Panc1 (cell line): ENCODE results near the gene STUB1. TPM values are rescaled to one million over a fixed set of nuclear protein-coding genes. Genes with fewer than 3 reads are reported as not detected.
A peak's percentile ranks its signal among the peaks of the same experiment; 100 is the strongest.

ENCODE experiments used
- ATAC-seq: fragments of 200-7000 bp; cut with Tn5 transposase; 2 replicates; pipeline ENCODE4 v1.9.1; 2020; ENCODE audit warnings: mild to moderate bottlenecking, moderate library complexity
- BruUV-seq: library from RNA; stranded (reverse); fragments of 400-500 nt; replicated peaks from 2 replicates; lab custom pipeline; 2021; lab: Mats Ljungman, UMichigan
- CTCF ChIA-PET: fragments of 300-600 bp; sonication (Branson Sonifier 250); formaldehyde crosslinking; loops from one replicate; lab custom pipeline; 2022; ENCODE audit warnings: antibody characterized with exemption; lab: Charles Lee
- POLR2A ChIA-PET: fragments of 300-600 bp; sonication (Branson Sonifier 250); formaldehyde crosslinking; loops from one replicate; lab custom pipeline; 2022; ENCODE audit warnings: antibody characterized with exemption; lab: Charles Lee
- DNase-seq: peaks from one replicate; pipeline ENCODE4 v3.0.0-alpha.2; 2010; ENCODE audit warnings: low read depth, low spot score
- H3K27ac ChIP-seq: 2 replicates; pipeline ENCODE4 v1.5.1; 2011; ENCODE audit warnings: mild to moderate bottlenecking, low read length, inconsistent platforms
- H3K27me3 ChIP-seq: fragments of 200-500 bp; sonication (Bioruptor generic); 2 replicates; pipeline ENCODE4 v1.6.0; 2014; ENCODE audit warnings: low read length, inconsistent platforms; ENCODE audit not compliant: control insufficient read depth, insufficient read depth
- H3K36me3 ChIP-seq: fragments of 200-500 bp; sonication (Bioruptor generic); 2 replicates; pipeline ENCODE4 v1.5.1; 2014; ENCODE audit warnings: inconsistent platforms, mild to moderate bottlenecking, low read length, moderate library complexity; ENCODE audit not compliant: control insufficient read depth, insufficient read depth
- H3K4me1 ChIP-seq: 2 replicates; pipeline ENCODE4 v1.5.1; 2011; ENCODE audit warnings: inconsistent platforms, mild to moderate bottlenecking, low read length, moderate library complexity; ENCODE audit not compliant: control insufficient read depth, insufficient read depth
- H3K4me3 ChIP-seq, 2 experiments: 2 replicates each; pipeline ENCODE4 v1.5.1; 2011 to 2012; ENCODE audit warnings: low read depth in 2 of 2, low read length in 2 of 2, mild to moderate bottlenecking in 2 of 2, inconsistent platforms in 1 of 2, moderate library complexity in 1 of 2
- H3K9me3 ChIP-seq: fragments of 200-500 bp; sonication (Bioruptor generic); 2 replicates; pipeline ENCODE4 v1.5.1; 2014; ENCODE audit warnings: low read depth, mild to moderate bottlenecking, inconsistent platforms, low read length, moderate library complexity; ENCODE audit not compliant: control insufficient read depth, insufficient read depth
- POLR2AphosphoS5 ChIP-seq: IDR thresholded peaks from 2 replicates; pipeline ENCODE4 v1.6.1; 2012; ENCODE audit warnings: mild to moderate bottlenecking, low read depth, low read length, moderate library complexity
- REST ChIP-seq, 2 experiments: IDR thresholded peaks; 2 replicates each; pipeline ENCODE4 v1.6.1; 2011 to 2012; ENCODE audit warnings: low read depth in 2 of 2, control low read depth in 1 of 2, low read length in 1 of 2, mild to moderate bottlenecking in 1 of 2, moderate library complexity in 1 of 2; ENCODE audit not compliant: insufficient read depth in 1 of 2
- SIN3A ChIP-seq: IDR thresholded peaks from 2 replicates; pipeline ENCODE4 v1.6.1; 2012; ENCODE audit warnings: low read depth, mild to moderate bottlenecking, low read length, moderate library complexity, borderline replicate concordance; ENCODE audit not compliant: insufficient read depth
- TCF7L2 ChIP-seq: IDR thresholded peaks from 2 replicates; pipeline ENCODE4 v1.6.1; 2011; ENCODE audit warnings: mild to moderate bottlenecking, low read depth, low read length, inconsistent platforms
- in situ Hi-C: cut with HindIII; loops from 2 replicates; pipeline ENCODE4 v1.10.0; 2016; ENCODE audit warnings: low sequenced_read_pairs, low pct_unique_long_range_greater_than_20kb
- intact Hi-C: fragments of 100-400 bp; cut with micrococcal nuclease; formaldehyde crosslinking; loops from one replicate; pipeline ENCODE4 v1.10.0; 2022; ENCODE audit not compliant: unreplicated experiment
- total RNA-seq: library from RNA; stranded (reverse); gene quantifications from one replicate; pipeline ENCODE4 v1.2.1, GENCODE V29; 2021; ENCODE audit not compliant: unreplicated experiment
- TF ChIP-seq, protein P1 (sequence below): fragments of 450-650 bp; IDR thresholded peaks from 2 replicates; pipeline ENCODE4 v1.5.1; 2017; ENCODE audit warnings: mild to moderate bottlenecking

The STUB1 gene
- total RNA-seq, 1 experiment from 2014 or later: 217 TPM

- H3K4me1 ChIP-seq: peaks cover 46% of the 10 kb centered on the region
- ChIA-PET POLR2A (no interaction called here), CTCF (no interaction called here)
- intact Hi-C loops: no loop called here
- TF ChIP-seq POLR2AphosphoS5 (no peak; the same call in none of the 2 replicates), SIN3A (no peak), REST (IDR thresholded peaks at IDR 0.05; ENCODE audit: insufficient read depth in 1 of 2, low read depth in 2 of 2, low read length in 1 of 2) (no peak), TCF7L2 (no peak)
- TF ChIP-seq, protein P1, sequence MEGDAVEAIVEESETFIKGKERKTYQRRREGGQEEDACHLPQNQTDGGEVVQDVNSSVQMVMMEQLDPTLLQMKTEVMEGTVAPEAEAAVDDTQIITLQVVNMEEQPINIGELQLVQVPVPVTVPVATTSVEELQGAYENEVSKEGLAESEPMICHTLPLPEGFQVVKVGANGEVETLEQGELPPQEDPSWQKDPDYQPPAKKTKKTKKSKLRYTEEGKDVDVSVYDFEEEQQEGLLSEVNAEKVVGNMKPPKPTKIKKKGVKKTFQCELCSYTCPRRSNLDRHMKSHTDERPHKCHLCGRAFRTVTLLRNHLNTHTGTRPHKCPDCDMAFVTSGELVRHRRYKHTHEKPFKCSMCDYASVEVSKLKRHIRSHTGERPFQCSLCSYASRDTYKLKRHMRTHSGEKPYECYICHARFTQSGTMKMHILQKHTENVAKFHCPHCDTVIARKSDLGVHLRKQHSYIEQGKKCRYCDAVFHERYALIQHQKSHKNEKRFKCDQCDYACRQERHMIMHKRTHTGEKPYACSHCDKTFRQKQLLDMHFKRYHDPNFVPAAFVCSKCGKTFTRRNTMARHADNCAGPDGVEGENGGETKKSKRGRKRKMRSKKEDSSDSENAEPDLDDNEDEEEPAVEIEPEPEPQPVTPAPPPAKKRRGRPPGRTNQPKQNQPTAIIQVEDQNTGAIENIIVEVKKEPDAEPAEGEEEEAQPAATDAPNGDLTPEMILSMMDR: no peak
- in situ Hi-C loops: no loop called here
- H3K27me3 ChIP-seq: no peaks in the 10 kb centered on the region
- ATAC-seq (no peak), DNase-seq (no peak)
- no peak overlapping the region for H3K4me3 ChIP-seq
- H3K27ac ChIP-seq: peak overlapping the region; percentile 88
- no peaks in the 10 kb centered on the region; the same call in 1 of the 2 replicates for H3K36me3 ChIP-seq
- no TSS peak for BruUV-seq
- H3K9me3 ChIP-seq: no peaks in the 10 kb centered on the region
Observed at GRCh38 chr16:718389-718788, 38.2 kb downstream of the STUB1 start.

GRCh38 chr16:718922-719321 is 38.7 kb downstream of the STUB1 start:
- H3K27ac ChIP-seq: peak overlapping the region; percentile 88
- H3K9me3 ChIP-seq: no peaks in the 10 kb centered on the region
- intact Hi-C loops (no loop called here), in situ Hi-C loops (no loop called here)
- peaks cover 41% of the 10 kb centered on the region for H3K4me1 ChIP-seq
- POLR2A ChIA-PET: no interaction called here
- no peak for ATAC-seq
- TSS peak; percentile 23 for BruUV-seq
- TF ChIP-seq REST (IDR thresholded peaks at IDR 0.05; ENCODE audit: insufficient read depth in 1 of 2, low read depth in 2 of 2, low read length in 1 of 2) (no peak), TCF7L2 (no peak), POLR2AphosphoS5 (no peak; the same call in 1 of the 2 replicates), SIN3A (no peak)
- TF ChIP-seq, protein P1: no peak
- no peaks in the 10 kb centered on the region for H3K27me3 ChIP-seq
- CTCF ChIA-PET: no interaction called here
- H3K36me3 ChIP-seq: no peaks in the 10 kb centered on the region; the same call in 1 of the 2 replicates
- peak overlapping the region in 1 of 2 experiments; percentile 0; a peak in 1 of 4 replicates for H3K4me3 ChIP-seq
- DNase-seq: no peak
